Measurements from ENCODE around the gene TSHZ2. TPM values are rescaled to one million over a fixed set of nuclear protein-coding genes. Genes with fewer than 3 reads are reported as not detected.

The TSHZ2 gene
- total and polyA plus RNA-seq, 7 donors, result 1.2 to 32.7 (median 14.0) TPM

- TF ChIP-seq EP300 (IDR thresholded peaks at IDR 0.05) (no peak), POLR2AphosphoS5 (IDR thresholded peaks at IDR 0.05) (no peak), POLR2A (IDR thresholded peaks at IDR 0.05) (no peak), CTCF (IDR thresholded peaks at IDR 0.05) (no peak)
- no peaks in the 10 kb centered on the region for H3K27me3 ChIP-seq
- no peak overlapping the region for H3K27ac ChIP-seq
- peaks cover 0 to 9% (median 2%) of the 10 kb centered on the region in 4 donors for H3K4me1 ChIP-seq
- intact Hi-C loops (cut with DNase I), result no loop called here
- no peak for DNase-seq
- H3K36me3 ChIP-seq, result no peaks in the 10 kb centered on the region
- H3K4me3 ChIP-seq, result no peak overlapping the region
- WGBS, 2 donors, result 88 to 92% methylated on average over 2 of the region's 2 CpGs
- no peaks in the 10 kb centered on the region for H3K9me3 ChIP-seq
Observed at GRCh38 chr20:53296451-53297153, 324.4 kb downstream of the TSHZ2 start.

GRCh38 chr20:53297154-53297529, 325.0 kb downstream of the TSHZ2 start:
- Histone ChIP-seq H3K27ac (no peak overlapping the region), H3K9me3 (no peaks in the 10 kb centered on the region), H3K4me1 (peaks cover 0 to 9% (median 2%) of the 10 kb centered on the region in 4 donors), H3K27me3 (no peaks in the 10 kb centered on the region), H3K36me3 (no peaks in the 10 kb centered on the region), H3K4me3 (no peak overlapping the region)
- no peak for TF ChIP-seq EP300 (IDR thresholded peaks at IDR 0.05)
- TF ChIP-seq POLR2AphosphoS5 (IDR thresholded peaks at IDR 0.05), result no peak
- no peak for TF ChIP-seq CTCF (IDR thresholded peaks at IDR 0.05)
- no peak for TF ChIP-seq POLR2A (IDR thresholded peaks at IDR 0.05)
- DNase-seq, result no peak
- intact Hi-C loops (cut with DNase I), result no loop called here
- WGBS, 2 donors, result 92 to 93% methylated on average over 7 of the region's 7 CpGs

- peaks cover 0 to 9% (median 2%) of the 10 kb centered on the region in 4 donors for H3K4me1 ChIP-seq
- intact Hi-C loops (cut with DNase I), result no loop called here
- no peaks in the 10 kb centered on the region for H3K27me3 ChIP-seq
- TF ChIP-seq CTCF (IDR thresholded peaks at IDR 0.05) (no peak), POLR2A (IDR thresholded peaks at IDR 0.05) (no peak), POLR2AphosphoS5 (IDR thresholded peaks at IDR 0.05) (no peak), EP300 (IDR thresholded peaks at IDR 0.05) (no peak)
- H3K27ac ChIP-seq, result no peak overlapping the region
- no peaks in the 10 kb centered on the region for H3K36me3 ChIP-seq
- no peak for DNase-seq
- H3K4me3 ChIP-seq, result no peak overlapping the region
- no peaks in the 10 kb centered on the region for H3K9me3 ChIP-seq
- 88 to 94% methylated on average over 6 of the region's 6 CpGs for WGBS, 2 donors
Observed at GRCh38 chr20:53298260-53298659, 326.1 kb downstream of the TSHZ2 start.

GRCh38 chr20:53298911-53299310, 326.8 kb downstream of the TSHZ2 start:
- no peak for DNase-seq
- Histone ChIP-seq H3K27me3 (no peaks in the 10 kb centered on the region), H3K36me3 (no peaks in the 10 kb centered on the region), H3K4me3 (no peak overlapping the region), H3K27ac (no peak overlapping the region), H3K4me1 (peaks cover 0 to 9% (median 2%) of the 10 kb centered on the region in 4 donors), H3K9me3 (no peaks in the 10 kb centered on the region)
- intact Hi-C loops (cut with DNase I), result no loop called here
- WGBS, 2 donors, result 80 to 84% methylated on average over 1 of the region's 1 CpG
- no peak for TF ChIP-seq EP300 (IDR thresholded peaks at IDR 0.05)
- no peak for TF ChIP-seq POLR2AphosphoS5 (IDR thresholded peaks at IDR 0.05)
- TF ChIP-seq POLR2A (IDR thresholded peaks at IDR 0.05), result no peak
- no peak for TF ChIP-seq CTCF (IDR thresholded peaks at IDR 0.05)

- Histone ChIP-seq H3K27me3 (no peaks in the 10 kb centered on the region), H3K4me1 (peaks cover 0 to 9% (median 2%) of the 10 kb centered on the region in 4 donors), H3K27ac (no peak overlapping the region), H3K9me3 (no peaks in the 10 kb centered on the region), H3K4me3 (no peak overlapping the region), H3K36me3 (no peaks in the 10 kb centered on the region)
- TF ChIP-seq EP300 (IDR thresholded peaks at IDR 0.05) (no peak), POLR2AphosphoS5 (IDR thresholded peaks at IDR 0.05) (no peak), CTCF (IDR thresholded peaks at IDR 0.05) (no peak), POLR2A (IDR thresholded peaks at IDR 0.05) (no peak)
- DNase-seq, result no peak
- WGBS, 2 donors, result 46 to 53% methylated on average over 4 of the region's 4 CpGs
- intact Hi-C loops (cut with DNase I), result no loop called here
Observed at GRCh38 chr20:53299831-53300230, 327.7 kb downstream of the TSHZ2 start.
